Transverse colon (tissue), 3 donors: ENCODE data around the gene SDK1.

ENCODE experiments used
- CTCF ChIP-seq, 5 experiments: fragments of 200-600 bp in 3 of 5; fragments of 450-650 bp in 2 of 5; sonication (generic) in 3 of 5; IDR thresholded peaks; 1 replicate in 2 of 5; 2 replicates in 3 of 5; pipeline ENCODE4 v1.5.1; 2016 to 2017; ENCODE audit warnings: antibody characterized with exemption in 5 of 5, inconsistent platforms in 3 of 5, mild to moderate bottlenecking in 2 of 5, moderate library complexity in 1 of 5
- EP300 ChIP-seq: sonication (generic); formaldehyde crosslinking; IDR thresholded peaks from one replicate; pipeline ENCODE4 v1.6.1; 2017; ENCODE audit warnings: antibody characterized with exemption, low read depth

- TF ChIP-seq CTCF (IDR thresholded peaks at IDR 0.05), result no peak
- no peak for TF ChIP-seq EP300
These were observed 17.8 kb upstream of the SDK1 start for GRCh38 chr7:3283130-3283704.
